Ovary (tissue), 3 donors: ENCODE data around the gene SLC35E3.

Source experiments
- CTCF ChIP-seq, 3 donors: fragments of 450-650 bp in 2 of 3; fragments of 200-600 bp in 1 of 3; IDR thresholded peaks; one replicate each; pipeline versions ENCODE4 v1.5.1 to v1.8.0; 2016 to 2022; ENCODE audit warnings: antibody characterized with exemption in 3 of 3, mild to moderate bottlenecking in 1 of 3
- EP300 ChIP-seq: sonication (generic); formaldehyde crosslinking; IDR thresholded peaks from one replicate; pipeline ENCODE4 v1.6.1; 2017; ENCODE audit warnings: antibody characterized with exemption
- POLR2A ChIP-seq: fragments of 450-650 bp; IDR thresholded peaks from one replicate; pipeline ENCODE4 v1.6.1; 2017; ENCODE audit warnings: antibody characterized with exemption, mild to moderate bottlenecking, moderate library complexity
- donor health status: DM: no; HTN: no; CAD: no.

- TF ChIP-seq CTCF (IDR thresholded peaks at IDR 0.05) (no peak), POLR2A (no peak), EP300 (no peak)
Measured at GRCh38 chr12:68786929-68787328, 41.0 kb downstream of the SLC35E3 start.
